H1 (cell line): ENCODE data around the gene PBX1. TPM values are rescaled to one million over a fixed set of nuclear protein-coding genes. Genes with fewer than 3 reads are reported as not detected.

Source experiments
- CTCF ChIA-PET: fragments of 300-600 bp; sonication (Branson Sonifier 250); formaldehyde crosslinking; loops from one replicate; lab custom pipeline; 2021; ENCODE audit not compliant: partially characterized antibody; lab: Charles Lee
- POLR2A ChIA-PET: fragments of 300-600 bp; sonication (Branson Sonifier 250); formaldehyde crosslinking; loops from one replicate; lab custom pipeline; 2021; ENCODE audit warnings: inconsistent platforms; ENCODE audit not compliant: partially characterized antibody; lab: Charles Lee
- DNase-seq, 2 experiments: peaks; one replicate each; pipeline versions ENCODE4 v3.0.0 to v3.0.0-alpha.2; 2010 to 2022; ENCODE audit warnings: low spot score in 2 of 2, low read depth in 1 of 2, mixed read lengths in 1 of 2
- FAIRE-seq: peaks from 2 replicates; lab custom pipeline; 2011; peaks lifted over from hg19 to GRCh38; lab: Jason Lieb, UNC
- H2AFZ ChIP-seq: 2 replicates; pipeline ENCODE4 v1.8.1; 2012; ENCODE audit warnings: low read length, inconsistent platforms
- H2AK5ac ChIP-seq: 2 replicates; pipeline ENCODE4 v1.6.1; 2013; ENCODE audit warnings: low read depth, low read length
- H2BK120ac ChIP-seq: replicated peaks from 2 replicates; pipeline ENCODE3; 2013; ENCODE audit warnings: low read depth, low read length, inconsistent platforms
- H2BK12ac ChIP-seq: 2 replicates; pipeline ENCODE4 v1.6.1; 2013; ENCODE audit warnings: low read depth, low read length
- H2BK15ac ChIP-seq: 2 replicates; pipeline ENCODE4 v1.6.1; 2013; ENCODE audit warnings: low read length
- H2BK20ac ChIP-seq: 2 replicates; pipeline ENCODE4 v1.6.1; 2013; ENCODE audit warnings: low read length
- H2BK5ac ChIP-seq: 2 replicates; pipeline ENCODE4 v1.6.1; 2013; ENCODE audit warnings: low read depth, low read length
- H3K14ac ChIP-seq: 2 replicates; pipeline ENCODE4 v1.6.1; 2013; ENCODE audit warnings: inconsistent platforms; ENCODE audit not compliant: insufficient read length
- H3K18ac ChIP-seq: 2 replicates; pipeline ENCODE4 v1.6.1; 2013; ENCODE audit warnings: low read length; ENCODE audit errors: extremely low read depth
- H3K23ac ChIP-seq: 2 replicates; pipeline ENCODE4 v1.6.1; 2013; ENCODE audit warnings: inconsistent platforms; ENCODE audit not compliant: insufficient read length
- H3K23me2 ChIP-seq: 2 replicates; pipeline ENCODE4 v1.6.1; 2013; ENCODE audit warnings: low read depth, low read length
- H3K27ac ChIP-seq: 2 replicates; pipeline ENCODE4 v1.6.1; 2011; ENCODE audit warnings: low read depth, low read length, inconsistent platforms
- H3K27me3 ChIP-seq, 4 experiments: replicated peaks in 1 of 4; 1 replicate in 1 of 4; 2 replicates in 3 of 4; pipeline versions ENCODE4 v1.6.1 to v1.8.1; 2011 to 2013; ENCODE audit warnings: low read length in 3 of 4, mild to moderate bottlenecking in 3 of 4, inconsistent platforms in 2 of 4, mixed read lengths in 2 of 4, moderate library complexity in 1 of 4; ENCODE audit not compliant: control insufficient read depth in 3 of 4, insufficient read depth in 3 of 4; ENCODE audit errors: extremely low read depth in 1 of 4
- H3K36me3 ChIP-seq, 4 experiments: 2 replicates each; pipeline versions ENCODE4 v1.6.1 to v1.8.1; 2011 to 2013; ENCODE audit warnings: mild to moderate bottlenecking in 4 of 4, low read length in 3 of 4, moderate library complexity in 2 of 4, control low read depth in 1 of 4, inconsistent platforms in 1 of 4; ENCODE audit not compliant: insufficient read depth in 4 of 4, control insufficient read depth in 2 of 4
- H3K4ac ChIP-seq: replicated peaks from 2 replicates; pipeline ENCODE3; 2013; ENCODE audit warnings: low read length, low read depth, mixed read lengths, inconsistent platforms; ENCODE audit not compliant: insufficient read length
- H3K4me1 ChIP-seq, 4 experiments: replicated peaks in 1 of 4; 1 replicate in 1 of 4; 2 replicates in 3 of 4; pipeline versions ENCODE4 v1.6.1 to v1.8.1; 2011 to 2013; ENCODE audit warnings: low read length in 3 of 4, inconsistent platforms in 2 of 4, mixed read lengths in 1 of 4; ENCODE audit not compliant: insufficient read depth in 4 of 4, control insufficient read depth in 3 of 4
- H3K4me2 ChIP-seq, 2 experiments: 2 replicates each; pipeline versions ENCODE4 v1.6.1 to v1.8.1; 2011 to 2013; ENCODE audit warnings: low read depth in 2 of 2, low read length in 2 of 2, control low read depth in 1 of 2, inconsistent platforms in 1 of 2, mild to moderate bottlenecking in 1 of 2; ENCODE audit not compliant: insufficient read depth in 1 of 2
- H3K4me3 ChIP-seq, 4 experiments: fragments of 200-600, 300-600 bp in 1 of 4; sonication (generic), shearing (Covaris generic), sonication (Bioruptor Twin) in 1 of 4; 2 replicates each; pipeline versions ENCODE4 v1.5.1 to v1.8.1; 2011 to 2016; ENCODE audit warnings: low read length in 4 of 4, low read depth in 3 of 4, control low read depth in 2 of 4, inconsistent platforms in 2 of 4, mild to moderate bottlenecking in 2 of 4, mixed read lengths in 1 of 4, moderate library complexity in 1 of 4; ENCODE audit not compliant: insufficient read depth in 2 of 4; ENCODE audit errors: extremely low read depth in 1 of 4
- H3K56ac ChIP-seq: replicated peaks from 2 replicates; pipeline ENCODE3; 2013; ENCODE audit warnings: low read depth, mild to moderate bottlenecking, mixed read lengths, low read length, inconsistent platforms; ENCODE audit not compliant: insufficient read length
- H3K79me1 ChIP-seq: 2 replicates; pipeline ENCODE4 v1.6.1; 2013; ENCODE audit warnings: low read depth, low read length, control low read depth
- H3K79me2 ChIP-seq, 2 experiments: 2 replicates each; pipeline versions ENCODE4 v1.6.1 to v1.8.1; 2012 to 2013; ENCODE audit warnings: low read length in 2 of 2, mild to moderate bottlenecking in 2 of 2, inconsistent platforms in 1 of 2; ENCODE audit not compliant: insufficient read depth in 2 of 2, control insufficient read depth in 1 of 2
- H3K9ac ChIP-seq, 4 experiments: replicated peaks in 1 of 4; 1 replicate in 1 of 4; 2 replicates in 3 of 4; pipeline versions ENCODE4 v1.6.1 to v1.8.1; 2011 to 2013; ENCODE audit warnings: low read depth in 3 of 4, low read length in 3 of 4, control low read depth in 2 of 4, mild to moderate bottlenecking in 2 of 4, moderate library complexity in 2 of 4, inconsistent platforms in 1 of 4; ENCODE audit errors: extremely low read depth in 1 of 4
- H3K9me3 ChIP-seq, 2 experiments: 2 replicates each; pipeline versions ENCODE4 v1.6.1 to v1.8.1; 2012 to 2013; ENCODE audit warnings: mild to moderate bottlenecking in 2 of 2, moderate library complexity in 2 of 2, control low read depth in 1 of 2, inconsistent platforms in 1 of 2, low read depth in 1 of 2, low read length in 1 of 2, mixed read lengths in 1 of 2; ENCODE audit not compliant: insufficient read depth in 2 of 2
- H4K20me1 ChIP-seq, 2 experiments: replicated peaks in 1 of 2; 2 replicates each; pipeline versions ENCODE3 to v1.8.1; 2011 to 2013; ENCODE audit warnings: inconsistent platforms in 2 of 2, low read length in 2 of 2, mild to moderate bottlenecking in 1 of 2; ENCODE audit not compliant: insufficient read depth in 2 of 2, control insufficient read depth in 1 of 2
- H4K5ac ChIP-seq: 2 replicates; pipeline ENCODE4 v1.6.1; 2013; ENCODE audit warnings: low read length, low read depth, mixed read lengths, inconsistent platforms; ENCODE audit not compliant: insufficient read length
- H4K8ac ChIP-seq: 2 replicates; pipeline ENCODE4 v1.8.0; 2013; ENCODE audit warnings: mild to moderate bottlenecking, moderate library complexity, low read length, inconsistent platforms; ENCODE audit not compliant: insufficient read depth; ENCODE audit errors: extremely low read depth
- H4K91ac ChIP-seq: replicated peaks from 2 replicates; pipeline ENCODE3; 2013; ENCODE audit warnings: low read length, mixed read lengths, inconsistent platforms; ENCODE audit not compliant: insufficient read length
- ATF3 ChIP-seq: IDR thresholded peaks from 2 replicates; pipeline ENCODE4 v1.6.1; 2011; ENCODE audit warnings: low read depth, mild to moderate bottlenecking, low read length; ENCODE audit not compliant: insufficient read depth
- BRCA1 ChIP-seq: IDR thresholded peaks from 2 replicates; pipeline ENCODE4 v1.6.1; 2012; ENCODE audit warnings: low read depth, low read length, improper control_type of control experiment
- CREB1 ChIP-seq: IDR thresholded peaks from 2 replicates; pipeline ENCODE4 v1.6.1; 2012; ENCODE audit warnings: inconsistent platforms
- CTCF ChIP-seq, 3 experiments: IDR thresholded peaks; 1 replicate in 2 of 3; 2 replicates in 1 of 3; pipeline versions ENCODE4 v1.5.1 to v1.6.1; 2011; ENCODE audit warnings: low read length in 3 of 3, mild to moderate bottlenecking in 3 of 3, inconsistent platforms in 2 of 3, low read depth in 1 of 3, moderate library complexity in 1 of 3; ENCODE audit not compliant: insufficient read depth in 1 of 3; ENCODE audit errors: control extremely low read depth in 1 of 3
- E2F6 ChIP-seq: IDR thresholded peaks from 2 replicates; pipeline ENCODE4 v1.6.1; 2012; ENCODE audit warnings: inconsistent platforms
- GTF2F1 ChIP-seq: IDR thresholded peaks from 2 replicates; pipeline ENCODE4 v1.6.1; 2012; ENCODE audit warnings: low read depth, low read length, improper control_type of control experiment, borderline replicate concordance
- KDM5A ChIP-seq: fragments of 200-600 bp; IDR thresholded peaks from 2 replicates; pipeline ENCODE4 v1.7.1; 2012; ENCODE audit warnings: mild to moderate bottlenecking, low read length, inconsistent platforms, mixed read lengths
- SIN3A ChIP-seq, 2 experiments: IDR thresholded peaks in 1 of 2; conservative IDR thresholded peaks in 1 of 2; 2 replicates each; pipeline ENCODE4 v1.6.1; 2011 to 2012; ENCODE audit warnings: low read length in 2 of 2, improper control_type of control experiment in 1 of 2, low read depth in 1 of 2, mild to moderate bottlenecking in 1 of 2
- SIRT6 ChIP-seq: IDR thresholded peaks from one replicate; pipeline ENCODE4 v1.7.1; 2012; ENCODE audit warnings: low read length, inconsistent platforms
- YY1 ChIP-seq: IDR thresholded peaks from 2 replicates; pipeline ENCODE4 v1.6.1; 2011; ENCODE audit warnings: low read depth, mild to moderate bottlenecking, low read length
- WGBS, 2 experiments: shearing (Covaris generic) in 1 of 2; methylation state at CpG; one replicate each; pipeline versions ENCODE4 v1.1.6 to v1.1.7; 2013 to 2015; ENCODE audit warnings: low lambda C conversion rate in 2 of 2, mixed read lengths in 2 of 2, inconsistent platforms in 1 of 2, low coverage in 1 of 2, missing lambda C conversion rate in 1 of 2; ENCODE audit not compliant: insufficient replicate concordance in 2 of 2, insufficient coverage in 1 of 2, insufficient read length in 1 of 2; ENCODE audit errors: extremely low coverage in 1 of 2, missing lambda C conversion rate in 1 of 2; 5-methylcytosine and 5-hydroxymethylcytosine counted together
- polyA plus RNA-seq, 7 experiments: library from polyadenylated mRNA; depleted of rRNA in 3 of 7; stranded (reverse) in 5 of 7; unstranded in 2 of 7; fragments of >200 nt in 5 of 7; fragments of 200-250 nt in 2 of 7; gene quantifications; 1 replicate in 5 of 7; 2 replicates in 1 of 7; 4 replicates in 1 of 7; pipeline versions ENCODE4 v1.2.1 to v1.2.3, GENCODE V29; 2011 to 2013; ENCODE audit warnings: missing spikeins in 2 of 7, mixed read lengths in 2 of 7
- total RNA-seq: library from RNA; stranded (reverse); fragmentation: NEBNext Ultra II Directional; extraction: Animal tissue kit (Norgen Biotek cat#: 25700); gene quantifications from 2 replicates; pipeline ENCODE4 v1.2.1, GENCODE V29; 2021

PBX1 gene
- total and polyA plus RNA-seq, 2 of the 8 experiments (the other 6 are each of a cell fraction or from before 2014, with no cell fraction given) = 87.4 to 124 TPM

- H3K27me3 ChIP-seq = no peaks in the 10 kb centered on the region
- no peaks in the 10 kb centered on the region for H3K23me2 ChIP-seq
- no peak overlapping the region for H2BK20ac ChIP-seq
- no peak overlapping the region; a peak in 1 of 7 replicates for H3K9ac ChIP-seq
- DNase-seq (no peak), FAIRE-seq (no peak)
- H3K14ac ChIP-seq = no peak overlapping the region
- no peak overlapping the region for H2AFZ ChIP-seq
- no peak overlapping the region for H4K5ac ChIP-seq
- no peaks in the 10 kb centered on the region for H3K9me3 ChIP-seq
- H4K20me1 ChIP-seq = peaks cover 10 to 16% of the 10 kb centered on the region in 2 experiments
- H3K79me2 ChIP-seq = peaks cover under 1 to 97% of the 10 kb centered on the region in 2 experiments; a peak in 3 of 4 replicates
- WGBS, 2 experiments = 71% methylated on average over 1 of the region's 1 CpG; no CpG with 5 or more reads in 1 of the 2 experiments
- no peak overlapping the region for H3K27ac ChIP-seq
- no peak overlapping the region for H2BK120ac ChIP-seq
- ChIA-PET POLR2A (interaction anchor here (1.3 kb wide), 1 partner anchor 65 kb away, joined by 3 read pairs; the partner anchor contains the start of gene PBX1), CTCF (interaction anchor here (0.6 to 3.3 kb wide), 8 partner anchors 11 to 268 kb away, joined by 3 to 34 read pairs (median 5); no protein-coding TSS in a partner anchor)
- H3K56ac ChIP-seq = no peak overlapping the region
- H3K4me3 ChIP-seq = no peak overlapping the region
- peaks cover 11% of the 10 kb centered on the region; the same call in 1 of the 2 replicates for H3K79me1 ChIP-seq
- H3K4me1 ChIP-seq = peaks cover 0 to 22% (median 14%) of the 10 kb centered on the region in 4 experiments; a peak in 4 of 7 replicates
- H2BK15ac ChIP-seq = no peak overlapping the region
- no peak overlapping the region for H2AK5ac ChIP-seq
- H4K91ac ChIP-seq = no peak overlapping the region
- H3K4ac ChIP-seq = no peak overlapping the region
- H3K23ac ChIP-seq = no peak overlapping the region
- H4K8ac ChIP-seq = no peak overlapping the region
- H3K18ac ChIP-seq = no peak overlapping the region
- H3K4me2 ChIP-seq = no peak overlapping the region
- no peak overlapping the region for H2BK5ac ChIP-seq
- no peak overlapping the region for H2BK12ac ChIP-seq
- H3K36me3 ChIP-seq = peaks cover 0 to 9% (median under 1%) of the 10 kb centered on the region in 4 experiments; a peak in 4 of 8 replicates
- TF ChIP-seq E2F6 (no peak), KDM5A (no peak), BRCA1 (no peak), GTF2F1 (no peak), YY1 (no peak), SIN3A (conservative IDR thresholded peaks at IDR 0.05 in 1 of 2, IDR thresholded peaks at IDR 0.05 in 1 of 2; ENCODE audit: low read depth in 1 of 2, low read length in 2 of 2) (no peak), CREB1 (no peak), CTCF (IDR thresholded peaks at IDR 0.05; ENCODE audit: control extremely low read depth in 1 of 3, insufficient read depth in 1 of 3, low read depth in 1 of 3, low read length in 3 of 3) (no peak), ATF3 (no peak), SIRT6 (no peak)
These were observed 64.8 kb downstream of the PBX1 start for GRCh38 chr1:164623805-164624204.
